Heart left ventricle (tissue), 16 donors: ENCODE data around the gene PANX1. TPM values are rescaled to one million over a fixed set of nuclear protein-coding genes. Genes with fewer than 3 reads are reported as not detected.

Experiments used
- ATAC-seq, 4 donors: fragments of 200-7000 bp; cut with Tn5 transposase; one replicate each; pipeline ENCODE4 v1.9.1; 2020 to 2022; ENCODE audit warnings: moderate library complexity in 4 of 4, mild to moderate bottlenecking in 3 of 4, moderate number of reproducible peaks in 1 of 4
- DNase-seq, 5 donors: peaks; one replicate each; pipeline ENCODE4 v3.0.0-alpha.2; 2020
- H3K27ac ChIP-seq, 12 donors: fragments of 200-600 bp; sonication (generic) in 4 of 12; one replicate each; pipeline versions ENCODE4 v1.5.0 to v1.8.0; 2016 to 2022; ENCODE audit warnings: mild to moderate bottlenecking in 2 of 12
- H3K27me3 ChIP-seq, 9 donors: fragments of 200-600 bp; sonication (generic) in 2 of 9; one replicate each; pipeline versions ENCODE4 v1.5.1 to v1.8.0; 2016 to 2022; ENCODE audit warnings: mild to moderate bottlenecking in 3 of 9
- H3K36me3 ChIP-seq, 9 donors: fragments of 200-600 bp; sonication (generic) in 2 of 9; one replicate each; pipeline versions ENCODE4 v1.5.0 to v1.8.0; 2018 to 2022; ENCODE audit warnings: mild to moderate bottlenecking in 2 of 9
- H3K4me1 ChIP-seq, 12 donors: fragments of 200-600 bp; sonication (generic) in 4 of 12; one replicate each; pipeline versions ENCODE4 v1.5.0 to v1.8.0; 2016 to 2022; ENCODE audit warnings: mild to moderate bottlenecking in 3 of 12
- H3K4me3 ChIP-seq, 12 donors: fragments of 200-600 bp; sonication (generic) in 4 of 12; one replicate each; pipeline versions ENCODE4 v1.5.0 to v1.8.0; 2017 to 2022; ENCODE audit warnings: mild to moderate bottlenecking in 9 of 12, moderate library complexity in 4 of 12
- H3K9me3 ChIP-seq, 12 donors: fragments of 200-600 bp; sonication (generic) in 4 of 12; one replicate each; pipeline versions ENCODE4 v1.5.0 to v1.8.0; 2016 to 2022; ENCODE audit warnings: mild to moderate bottlenecking in 1 of 12
- POLR2A ChIP-seq, 2 donors: fragments of 450-650 bp; IDR thresholded peaks; one replicate each; pipeline ENCODE4 v1.6.1; 2017; ENCODE audit warnings: antibody characterized with exemption in 2 of 2, mild to moderate bottlenecking in 2 of 2, moderate library complexity in 2 of 2
- whole genome bisulfite sequencing, 4 donors: extraction: QIAGEN DNeasy Blood & Tissue Kit in 2 of 4; methylation state at CpG; one replicate each; pipeline versions ENCODE4 v1.1.5 to v1.1.7; 2013 to 2018; 5-methylcytosine and 5-hydroxymethylcytosine counted together
- intact Hi-C, 10 donors: fragments of 100-400 bp; cut with DNase I; formaldehyde crosslinking; loops; one replicate each; pipeline versions ENCODE4 v1.11.1 to v1.14.2; 2022
- polyA plus RNA-seq, 2 donors: library from polyadenylated mRNA; stranded (reverse); fragments of 200-250 nt; gene quantifications; one replicate each; pipeline ENCODE4 v1.2.3, GENCODE V29; 2013
- total RNA-seq, 9 donors: library from RNA; depleted of rRNA in 2 of 9; stranded (reverse); fragments of >200 nt in 2 of 9; fragmentation: NEBNext Ultra II Directional in 3 of 9; extraction: Animal tissue kit (Norgen Biotek cat#: 25700) in 3 of 9; gene quantifications; one replicate each; pipeline versions ENCODE4 v1.1.0 to v1.2.4, GENCODE V29; 2016 to 2023
- TF ChIP-seq, protein P1 (sequence below), 12 donors: fragments of 200-600 bp; sonication (generic) in 4 of 12; IDR thresholded peaks; one replicate each; pipeline versions ENCODE4 v1.5.0 to v1.8.0; 2018 to 2022; ENCODE audit warnings: antibody characterized with exemption in 12 of 12, mild to moderate bottlenecking in 5 of 12
- donor health status: ischemic (EF 13 %, LVEDD 7.1; RV severe dilation, severe dysfunction).
- donor health status: healthy with polysubstance abuse.
- donor health status: DM: no; HTN: yes; CAD: no.
- donor health status: DM: no; HTN: no; CAD: no.
- donor health status: ischemic (EF 25% LVEDD 6.9; RV normal size, moderate dysfunction).
- donor health status: ischemic (EF 25% LVEDD 5.7; RV mildly dilated, moderate dysfunction).
- donor health status: healthy.
- donor health status: DM: yes; HTN: yes; CAD: no.
- donor health status: ischemic (EF 35%, LVEDD 5.7; RV mildly dilated, moderate dysfunction).
- donor health status: nonischemic (EF 11% LVEDD 7.7; RV severe dilation, severe dysfunction).
- donor health status: DM: yes; HTN: yes; CAD: no.
- donor health status: PGD.
- donor health status: ischemic (EF 29% LVEDD 5.4; RV normal size, mild dysfunction).
- donor health status: nonischemic (EF 23%, LVEDD 6.1; RV moderate dilation, normal function).

The PANX1 gene
- total and polyA plus RNA-seq, 11 donors = 5.8 to 57.5 (median 18.4) TPM

DNA sequence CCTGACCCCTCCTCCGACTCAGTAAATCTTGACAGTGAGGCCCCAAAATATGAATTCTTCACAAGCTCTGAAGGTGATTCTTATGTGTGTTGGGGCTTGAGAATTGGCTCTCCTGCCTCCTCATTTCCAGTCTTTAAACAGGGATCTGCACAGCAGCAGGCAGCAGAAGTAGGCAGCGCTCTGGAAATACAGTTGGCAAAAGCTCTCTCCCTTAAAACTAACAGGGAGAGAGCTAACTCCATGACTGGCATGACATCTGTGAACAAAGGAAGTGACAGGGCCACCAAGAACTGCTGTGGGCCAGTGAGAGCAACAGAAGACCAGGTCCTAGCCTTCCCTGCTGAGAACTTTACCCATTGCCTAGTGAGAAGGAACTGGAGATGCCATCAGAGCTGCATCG is 70.1 kb downstream of the PANX1 start:
- no peak for TF ChIP-seq POLR2A (IDR thresholded peaks at IDR 0.05)
- TF ChIP-seq, protein P1, sequence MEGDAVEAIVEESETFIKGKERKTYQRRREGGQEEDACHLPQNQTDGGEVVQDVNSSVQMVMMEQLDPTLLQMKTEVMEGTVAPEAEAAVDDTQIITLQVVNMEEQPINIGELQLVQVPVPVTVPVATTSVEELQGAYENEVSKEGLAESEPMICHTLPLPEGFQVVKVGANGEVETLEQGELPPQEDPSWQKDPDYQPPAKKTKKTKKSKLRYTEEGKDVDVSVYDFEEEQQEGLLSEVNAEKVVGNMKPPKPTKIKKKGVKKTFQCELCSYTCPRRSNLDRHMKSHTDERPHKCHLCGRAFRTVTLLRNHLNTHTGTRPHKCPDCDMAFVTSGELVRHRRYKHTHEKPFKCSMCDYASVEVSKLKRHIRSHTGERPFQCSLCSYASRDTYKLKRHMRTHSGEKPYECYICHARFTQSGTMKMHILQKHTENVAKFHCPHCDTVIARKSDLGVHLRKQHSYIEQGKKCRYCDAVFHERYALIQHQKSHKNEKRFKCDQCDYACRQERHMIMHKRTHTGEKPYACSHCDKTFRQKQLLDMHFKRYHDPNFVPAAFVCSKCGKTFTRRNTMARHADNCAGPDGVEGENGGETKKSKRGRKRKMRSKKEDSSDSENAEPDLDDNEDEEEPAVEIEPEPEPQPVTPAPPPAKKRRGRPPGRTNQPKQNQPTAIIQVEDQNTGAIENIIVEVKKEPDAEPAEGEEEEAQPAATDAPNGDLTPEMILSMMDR (IDR thresholded peaks at IDR 0.05) = no peak
- DNase-seq (no peak), ATAC-seq (no peak)
- 93 to 97% (median 94%) methylated on average over 3 of the region's 3 CpGs for WGBS, 4 donors
- Histone ChIP-seq H3K27me3 (no peaks in the 10 kb centered on the region), H3K4me3 (no peak overlapping the region), H3K4me1 (no peaks in the 10 kb centered on the region), H3K9me3 (no peaks in the 10 kb centered on the region), H3K27ac (no peak overlapping the region), H3K36me3 (no peaks in the 10 kb centered on the region)
- intact Hi-C loops = no loop called here

DNA sequence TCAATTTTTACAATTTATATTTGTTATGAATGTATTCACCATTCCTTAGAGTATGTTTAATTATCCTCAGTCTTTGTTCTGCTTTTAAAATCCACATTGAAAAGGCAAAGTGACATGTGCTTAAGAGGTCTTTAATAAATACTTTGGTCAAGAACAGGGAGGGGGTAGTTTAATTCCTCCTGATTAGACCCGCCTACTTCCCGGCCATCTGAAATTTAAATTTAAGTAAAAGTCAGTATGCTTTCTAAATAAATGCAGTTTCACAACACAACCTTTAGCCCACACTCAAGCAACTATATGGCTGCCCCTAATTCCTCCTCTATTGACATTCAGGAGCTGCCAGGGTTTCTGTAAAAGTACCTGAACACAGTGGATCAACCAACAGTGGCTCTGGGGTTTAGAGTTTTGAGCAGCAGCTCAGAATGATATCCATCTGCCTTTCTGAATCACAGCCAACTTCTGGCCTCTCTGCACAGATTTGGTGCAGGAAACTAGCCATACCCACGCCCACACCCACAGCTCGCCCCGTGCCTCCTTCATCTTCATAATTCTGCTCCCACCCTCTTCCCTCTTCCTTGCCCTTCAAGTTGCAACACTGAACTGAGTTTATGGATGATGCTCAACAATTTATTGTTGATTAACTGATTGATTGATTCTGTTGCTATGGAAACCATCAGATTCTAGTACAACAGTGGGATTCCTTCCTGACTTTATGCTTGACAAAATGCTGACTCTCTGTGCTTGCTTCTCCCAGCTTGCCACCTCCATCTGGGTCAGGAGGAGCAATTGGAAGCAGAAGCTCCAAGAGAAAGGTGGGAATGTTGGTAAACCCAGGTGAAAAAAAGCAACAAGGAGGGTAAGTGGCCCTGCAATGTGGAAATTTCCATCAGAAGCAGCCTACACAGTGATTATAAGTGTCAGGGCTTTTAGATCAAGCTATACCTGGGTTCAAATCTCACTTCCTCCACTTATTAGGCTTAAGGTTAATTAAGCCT is 70.8 kb downstream of the PANX1 start:
- Histone ChIP-seq H3K4me1 (no peaks in the 10 kb centered on the region), H3K36me3 (no peaks in the 10 kb centered on the region), H3K9me3 (no peaks in the 10 kb centered on the region), H3K27ac (no peak overlapping the region), H3K4me3 (no peak overlapping the region), H3K27me3 (no peaks in the 10 kb centered on the region)
- ATAC-seq = no peak
- TF ChIP-seq, protein P1 (IDR thresholded peaks at IDR 0.05) = no peak
- TF ChIP-seq POLR2A (IDR thresholded peaks at IDR 0.05) = no peak
- 65 to 79% (median 76%) methylated on average over 5 of the region's 5 CpGs for WGBS, 4 donors
- no peak for DNase-seq
- intact Hi-C loops = no loop called here

DNA sequence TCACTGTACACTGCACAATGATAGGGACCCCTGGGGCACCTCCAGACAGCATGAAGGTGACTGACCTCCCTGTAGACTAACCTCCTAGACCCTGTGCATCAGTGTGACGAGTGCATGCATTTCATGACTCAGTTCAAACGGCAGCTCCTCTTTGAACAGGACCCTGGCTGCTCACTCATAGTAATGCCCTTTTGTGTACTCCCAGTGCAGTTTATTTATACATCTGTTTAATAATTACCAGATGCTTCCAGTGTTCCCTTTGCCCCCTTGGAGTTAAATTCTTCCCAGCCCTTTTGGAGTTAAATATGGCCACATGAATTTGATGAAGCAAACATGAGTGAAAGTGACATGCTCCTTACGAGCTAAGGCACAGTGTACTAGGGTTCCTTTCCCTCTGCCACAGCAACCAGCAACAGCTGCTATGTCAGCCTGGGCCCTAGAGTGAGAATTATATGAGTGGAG is 72.4 kb downstream of the PANX1 start:
- Histone ChIP-seq H3K36me3 (no peaks in the 10 kb centered on the region), H3K27ac (no peak overlapping the region), H3K4me3 (no peak overlapping the region), H3K9me3 (no peaks in the 10 kb centered on the region), H3K27me3 (no peaks in the 10 kb centered on the region), H3K4me1 (no peaks in the 10 kb centered on the region)
- 44 to 57% (median 49%) methylated on average over 3 of the region's 3 CpGs for WGBS, 4 donors
- DNase-seq = no peak
- TF ChIP-seq, protein P1 (IDR thresholded peaks at IDR 0.05) = no peak
- no peak for TF ChIP-seq POLR2A (IDR thresholded peaks at IDR 0.05)
- no peak for ATAC-seq
- intact Hi-C loops = no loop called here

DNA sequence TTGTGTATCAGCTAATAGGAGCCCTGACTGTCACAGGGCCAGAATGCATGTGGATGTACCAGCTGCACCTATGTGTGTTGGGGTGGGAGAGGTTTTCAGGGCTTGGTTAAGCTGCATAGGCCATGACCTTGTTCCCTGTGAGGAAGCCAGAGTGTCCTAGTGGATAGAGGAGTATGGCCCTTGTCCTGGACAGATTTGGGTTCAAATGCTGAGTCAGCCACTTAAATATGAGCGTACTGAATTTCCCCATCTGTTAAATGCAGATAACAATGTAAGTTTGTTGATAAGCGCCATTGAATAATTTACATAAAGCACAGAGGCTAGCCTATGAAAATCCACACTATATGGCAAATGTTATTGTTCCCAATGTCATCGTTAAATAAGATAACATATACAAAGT is 74.4 kb downstream of the PANX1 start:
- Histone ChIP-seq H3K9me3 (peaks cover 0 to 14% (median 0%) of the 10 kb centered on the region in 12 donors), H3K4me3 (no peak overlapping the region), H3K4me1 (no peaks in the 10 kb centered on the region), H3K27ac (no peak overlapping the region), H3K27me3 (no peaks in the 10 kb centered on the region), H3K36me3 (no peaks in the 10 kb centered on the region)
- DNase-seq (no peak), ATAC-seq (no peak)
- TF ChIP-seq POLR2A (IDR thresholded peaks at IDR 0.05) = no peak
- TF ChIP-seq, protein P1 (IDR thresholded peaks at IDR 0.05) = no peak
- intact Hi-C loops = no loop called here
- WGBS, 4 donors = 79 to 85% (median 81%) methylated on average over 3 of the region's 3 CpGs
